HG02973 (cell line): ENCODE measurements around the gene GYPA.
A peak's percentile ranks its signal among the peaks of the same experiment; 100 is the strongest.
"Not testable (repeated sequence)": the region's sequence is repeated elsewhere in the genome, so short reads cannot be mapped to it uniquely, and the experiment has no call there.

ENCODE experiments used
- ATAC-seq: cut with Tn5 transposase; IDR thresholded peaks from one replicate; pipeline ENCODE4 v1.9.1; 2021; ENCODE audit warnings: moderate library complexity; ENCODE audit not compliant: unreplicated experiment

Gene GYPA

GRCh38 chr4:144129336-144129875 is 11.1 kb downstream of the GYPA start:
- not testable (repeated sequence) for ATAC-seq

- not testable (repeated sequence) for ATAC-seq
These were observed 11.7 kb downstream of the GYPA start for GRCh38 chr4:144128709-144129320.

GRCh38 chr4:144125109-144125508 is 15.4 kb downstream of the GYPA start:
- not testable (repeated sequence) for ATAC-seq

- not testable (repeated sequence) for ATAC-seq
These were observed 16.4 kb downstream of the GYPA start for GRCh38 chr4:144123982-144124635.

GRCh38 chr4:144123269-144123668 is 17.2 kb downstream of the GYPA start:
- ATAC-seq: not testable (repeated sequence)

GRCh38 chr4:144119752-144120151 is 20.8 kb downstream of the GYPA start:
- ATAC-seq: not testable (repeated sequence)

GRCh38 chr4:144115519-144115918 is 25.0 kb downstream of the GYPA start:
- peak; percentile 45 for ATAC-seq

GRCh38 chr4:144113546-144113945 is 27.0 kb downstream of the GYPA start:
- no peak for ATAC-seq

GRCh38 chr4:144104509-144105130 is 35.9 kb downstream of the GYPA start:
- ATAC-seq: no peak

GRCh38 chr4:144097776-144098175 is 42.7 kb downstream of the GYPA start:
- ATAC-seq: not testable (repeated sequence)

- not testable (repeated sequence) for ATAC-seq
These were observed 46.5 kb downstream of the GYPA start for GRCh38 chr4:144093995-144094394.

GRCh38 chr4:144091181-144091580 is 49.3 kb downstream of the GYPA start:
- not testable (repeated sequence) for ATAC-seq

GRCh38 chr4:144090744-144091143 is 49.8 kb downstream of the GYPA start:
- ATAC-seq: no peak

- ATAC-seq: not testable (repeated sequence)
These were observed 58.5 kb downstream of the GYPA start for GRCh38 chr4:144082053-144082452.

GRCh38 chr4:144080135-144080534 is 60.4 kb downstream of the GYPA start:
- ATAC-seq: not testable (repeated sequence)

- ATAC-seq: not testable (repeated sequence)
These were observed 61.8 kb downstream of the GYPA start for GRCh38 chr4:144078746-144079145.

GRCh38 chr4:144061556-144061955 is 79.0 kb downstream of the GYPA start:
- ATAC-seq: not testable (repeated sequence)

- not testable (repeated sequence) for ATAC-seq
These were observed 80.2 kb downstream of the GYPA start for GRCh38 chr4:144060234-144060859.
